Tibial nerve (tissue), 4 donors: ENCODE results near the gene LHFPL2.
"Not testable (repeated sequence)": the region's sequence is repeated elsewhere in the genome, so short reads cannot be mapped to it uniquely, and the experiment has no call there.

Experiments used
- CTCF ChIP-seq, 5 experiments: fragments of 200-600 bp in 3 of 5; fragments of 450-650 bp in 2 of 5; sonication (generic) in 3 of 5; IDR thresholded peaks; one replicate each; pipeline ENCODE4 v1.5.1; 2016 to 2019; ENCODE audit warnings: antibody characterized with exemption in 5 of 5, mild to moderate bottlenecking in 3 of 5, moderate library complexity in 2 of 5
- EP300 ChIP-seq, 2 donors: sonication (generic); formaldehyde crosslinking; IDR thresholded peaks; one replicate each; pipeline ENCODE4 v1.6.1; 2017; ENCODE audit warnings: antibody characterized with exemption in 2 of 2, mild to moderate bottlenecking in 1 of 2

- not testable (repeated sequence) for TF ChIP-seq CTCF, EP300 (IDR thresholded peaks at IDR 0.05)
These were observed 25.3 kb upstream of the LHFPL2 start for GRCh38 chr5:78673827-78674226.
